ENCODE measurements around the gene NPAS2.

The NPAS2 gene

GRCh38 chr2:100875516-100876230 is 55.7 kb downstream of the NPAS2 start:
- no peak for DNase-seq (ENCODE audit: extremely low spot score)
- ChIA-PET CTCF (interaction anchor here (0.6 kb wide), 3 partner anchors 66 to 1930 kb away, joined by 3 to 4 read pairs (median 3); no protein-coding TSS in a partner anchor), POLR2A (interaction anchor here (0.9 kb wide), 1 partner anchor 57 kb away, joined by 3 read pairs; no protein-coding TSS in a partner anchor)
- TF ChIP-seq CTBP1 (IDR thresholded peaks at IDR 0.05; ENCODE audit: borderline replicate concordance): no peak
- no peak for TF ChIP-seq ELF4 (IDR thresholded peaks at IDR 0.05)

- no peak for DNase-seq (ENCODE audit: extremely low spot score)
- TF ChIP-seq TARDBP (IDR thresholded peaks at IDR 0.05) (no peak), ZNF384 (IDR thresholded peaks at IDR 0.05) (no peak), ARNT (IDR thresholded peaks at IDR 0.05) (no peak), SUZ12 (IDR thresholded peaks at IDR 0.05) (no peak), BHLHE40 (IDR thresholded peaks at IDR 0.05; ENCODE audit: borderline replicate concordance) (no peak), CTBP1 (IDR thresholded peaks at IDR 0.05; ENCODE audit: borderline replicate concordance) (no peak), FOXM1 (IDR thresholded peaks at IDR 0.05; ENCODE audit: borderline replicate concordance) (no peak), FOXK2 (IDR thresholded peaks at IDR 0.05) (no peak)
- ChIA-PET CTCF (no interaction called here), POLR2A (no interaction called here)
Observed at GRCh38 chr2:100876231-100876860, 56.4 kb downstream of the NPAS2 start.

GRCh38 chr2:100877555-100877954 is 57.6 kb downstream of the NPAS2 start:
- no peak for DNase-seq (ENCODE audit: extremely low spot score)
- no peak for TF ChIP-seq SP1 (IDR thresholded peaks at IDR 0.05)
- no peak for TF ChIP-seq PKNOX1 (IDR thresholded peaks at IDR 0.05)
- ChIA-PET POLR2A (interaction anchor here (0.8 kb wide), 1 partner anchor 15 kb away, joined by 3 read pairs; no protein-coding TSS in a partner anchor), CTCF (no interaction called here)

GRCh38 chr2:100878000-100878791 is 58.3 kb downstream of the NPAS2 start:
- no peak for DNase-seq (ENCODE audit: extremely low spot score)
- TF ChIP-seq HDGF (IDR thresholded peaks at IDR 0.05; ENCODE audit: borderline replicate concordance) (no peak), FOXA1 (IDR thresholded peaks at IDR 0.05) (no peak)
- POLR2A ChIA-PET: no interaction called here
- CTCF ChIA-PET: interaction anchor here (0.6 kb wide), 1 partner anchor 59 kb away, joined by 5 read pairs; no protein-coding TSS in a partner anchor

- ChIA-PET POLR2A (no interaction called here), CTCF (no interaction called here)
- no peak for DNase-seq (ENCODE audit: extremely low spot score)
- TF ChIP-seq HDGF (IDR thresholded peaks at IDR 0.05; ENCODE audit: borderline replicate concordance) (no peak), L3MBTL2 (conservative IDR thresholded peaks at IDR 0.05) (no peak), LEF1 (IDR thresholded peaks at IDR 0.05; ENCODE audit: borderline replicate concordance) (no peak), CTBP1 (IDR thresholded peaks at IDR 0.05; ENCODE audit: borderline replicate concordance) (no peak), FOXK2 (IDR thresholded peaks at IDR 0.05) (no peak), NFRKB (IDR thresholded peaks at IDR 0.05) (no peak), SP1 (IDR thresholded peaks at IDR 0.05) (no peak), TARDBP (IDR thresholded peaks at IDR 0.05) (no peak), SUZ12 (IDR thresholded peaks at IDR 0.05) (no peak), ARNT (IDR thresholded peaks at IDR 0.05) (no peak), ZNF384 (IDR thresholded peaks at IDR 0.05) (no peak), BHLHE40 (IDR thresholded peaks at IDR 0.05; ENCODE audit: borderline replicate concordance) (no peak), FOXM1 (IDR thresholded peaks at IDR 0.05; ENCODE audit: borderline replicate concordance) (no peak), ELF4 (IDR thresholded peaks at IDR 0.05) (no peak), FOXA1 (IDR thresholded peaks at IDR 0.05) (no peak)
Observed at GRCh38 chr2:100879296-100879695, 59.4 kb downstream of the NPAS2 start.

- CTCF ChIA-PET: no interaction called here
- no peak for DNase-seq (ENCODE audit: extremely low spot score)
- POLR2A ChIA-PET: no interaction called here
- no peak for TF ChIP-seq HDGF (IDR thresholded peaks at IDR 0.05; ENCODE audit: borderline replicate concordance)
- no peak for TF ChIP-seq FOXA1 (IDR thresholded peaks at IDR 0.05)
- TF ChIP-seq CTBP1 (IDR thresholded peaks at IDR 0.05; ENCODE audit: borderline replicate concordance): no peak
- no peak for TF ChIP-seq FOXK2 (IDR thresholded peaks at IDR 0.05)
- TF ChIP-seq LEF1 (IDR thresholded peaks at IDR 0.05; ENCODE audit: borderline replicate concordance): no peak
- no peak for TF ChIP-seq L3MBTL2 (conservative IDR thresholded peaks at IDR 0.05)
- no peak for TF ChIP-seq PKNOX1 (IDR thresholded peaks at IDR 0.05)
- no peak for TF ChIP-seq FOXM1 (IDR thresholded peaks at IDR 0.05; ENCODE audit: borderline replicate concordance)
- TF ChIP-seq SUZ12 (IDR thresholded peaks at IDR 0.05): no peak
- no peak for TF ChIP-seq ZNF384 (IDR thresholded peaks at IDR 0.05)
- TF ChIP-seq ARNT (IDR thresholded peaks at IDR 0.05): no peak
- no peak for TF ChIP-seq SP1 (IDR thresholded peaks at IDR 0.05)
- no peak for TF ChIP-seq TARDBP (IDR thresholded peaks at IDR 0.05)
- no peak for TF ChIP-seq BHLHE40 (IDR thresholded peaks at IDR 0.05; ENCODE audit: borderline replicate concordance)
- no peak for TF ChIP-seq ELF4 (IDR thresholded peaks at IDR 0.05)
- no peak for TF ChIP-seq NFRKB (IDR thresholded peaks at IDR 0.05)
Observed at GRCh38 chr2:100880036-100880435, 60.1 kb downstream of the NPAS2 start.

All from HEK293T (cell line).